H1 (cell line): ENCODE data around the gene TLE3. TPM values are rescaled to one million over a fixed set of nuclear protein-coding genes. Genes with fewer than 3 reads are reported as not detected.

Experiments
- CTCF ChIA-PET: fragments of 300-600 bp; sonication (Branson Sonifier 250); formaldehyde crosslinking; loops from one replicate; lab custom pipeline; 2021; ENCODE audit not compliant: partially characterized antibody; lab: Charles Lee
- POLR2A ChIA-PET: fragments of 300-600 bp; sonication (Branson Sonifier 250); formaldehyde crosslinking; loops from one replicate; lab custom pipeline; 2021; ENCODE audit warnings: inconsistent platforms; ENCODE audit not compliant: partially characterized antibody; lab: Charles Lee
- DNase-seq, 2 experiments: peaks; one replicate each; pipeline versions ENCODE4 v3.0.0 to v3.0.0-alpha.2; 2010 to 2022; ENCODE audit warnings: low spot score in 2 of 2, low read depth in 1 of 2, mixed read lengths in 1 of 2
- FAIRE-seq: peaks from 2 replicates; lab custom pipeline; 2011; peaks lifted over from hg19 to GRCh38; lab: Jason Lieb, UNC
- H2AFZ ChIP-seq: 2 replicates; pipeline ENCODE4 v1.8.1; 2012; ENCODE audit warnings: low read length, inconsistent platforms
- H2AK5ac ChIP-seq: 2 replicates; pipeline ENCODE4 v1.6.1; 2013; ENCODE audit warnings: low read depth, low read length
- H2BK120ac ChIP-seq: replicated peaks from 2 replicates; pipeline ENCODE3; 2013; ENCODE audit warnings: low read depth, low read length, inconsistent platforms
- H2BK12ac ChIP-seq: 2 replicates; pipeline ENCODE4 v1.6.1; 2013; ENCODE audit warnings: low read depth, low read length
- H2BK15ac ChIP-seq: 2 replicates; pipeline ENCODE4 v1.6.1; 2013; ENCODE audit warnings: low read length
- H2BK20ac ChIP-seq: 2 replicates; pipeline ENCODE4 v1.6.1; 2013; ENCODE audit warnings: low read length
- H2BK5ac ChIP-seq: 2 replicates; pipeline ENCODE4 v1.6.1; 2013; ENCODE audit warnings: low read depth, low read length
- H3K14ac ChIP-seq: 2 replicates; pipeline ENCODE4 v1.6.1; 2013; ENCODE audit warnings: inconsistent platforms; ENCODE audit not compliant: insufficient read length
- H3K18ac ChIP-seq: 2 replicates; pipeline ENCODE4 v1.6.1; 2013; ENCODE audit warnings: low read length; ENCODE audit errors: extremely low read depth
- H3K23ac ChIP-seq: 2 replicates; pipeline ENCODE4 v1.6.1; 2013; ENCODE audit warnings: inconsistent platforms; ENCODE audit not compliant: insufficient read length
- H3K23me2 ChIP-seq: 2 replicates; pipeline ENCODE4 v1.6.1; 2013; ENCODE audit warnings: low read depth, low read length
- H3K27ac ChIP-seq: 2 replicates; pipeline ENCODE4 v1.6.1; 2011; ENCODE audit warnings: low read depth, low read length, inconsistent platforms
- H3K27me3 ChIP-seq, 4 experiments: replicated peaks in 1 of 4; 1 replicate in 1 of 4; 2 replicates in 3 of 4; pipeline versions ENCODE4 v1.6.1 to v1.8.1; 2011 to 2013; ENCODE audit warnings: low read length in 3 of 4, mild to moderate bottlenecking in 3 of 4, inconsistent platforms in 2 of 4, mixed read lengths in 2 of 4, moderate library complexity in 1 of 4; ENCODE audit not compliant: control insufficient read depth in 3 of 4, insufficient read depth in 3 of 4; ENCODE audit errors: extremely low read depth in 1 of 4
- H3K36me3 ChIP-seq, 4 experiments: 2 replicates each; pipeline versions ENCODE4 v1.6.1 to v1.8.1; 2011 to 2013; ENCODE audit warnings: mild to moderate bottlenecking in 4 of 4, low read length in 3 of 4, moderate library complexity in 2 of 4, control low read depth in 1 of 4, inconsistent platforms in 1 of 4; ENCODE audit not compliant: insufficient read depth in 4 of 4, control insufficient read depth in 2 of 4
- H3K4ac ChIP-seq: replicated peaks from 2 replicates; pipeline ENCODE3; 2013; ENCODE audit warnings: low read length, low read depth, mixed read lengths, inconsistent platforms; ENCODE audit not compliant: insufficient read length
- H3K4me1 ChIP-seq, 4 experiments: replicated peaks in 1 of 4; 1 replicate in 1 of 4; 2 replicates in 3 of 4; pipeline versions ENCODE4 v1.6.1 to v1.8.1; 2011 to 2013; ENCODE audit warnings: low read length in 3 of 4, inconsistent platforms in 2 of 4, mixed read lengths in 1 of 4; ENCODE audit not compliant: insufficient read depth in 4 of 4, control insufficient read depth in 3 of 4
- H3K4me2 ChIP-seq, 2 experiments: 2 replicates each; pipeline versions ENCODE4 v1.6.1 to v1.8.1; 2011 to 2013; ENCODE audit warnings: low read depth in 2 of 2, low read length in 2 of 2, control low read depth in 1 of 2, inconsistent platforms in 1 of 2, mild to moderate bottlenecking in 1 of 2; ENCODE audit not compliant: insufficient read depth in 1 of 2
- H3K4me3 ChIP-seq, 4 experiments: fragments of 200-600, 300-600 bp in 1 of 4; sonication (generic), shearing (Covaris generic), sonication (Bioruptor Twin) in 1 of 4; 2 replicates each; pipeline versions ENCODE4 v1.5.1 to v1.8.1; 2011 to 2016; ENCODE audit warnings: low read length in 4 of 4, low read depth in 3 of 4, control low read depth in 2 of 4, inconsistent platforms in 2 of 4, mild to moderate bottlenecking in 2 of 4, mixed read lengths in 1 of 4, moderate library complexity in 1 of 4; ENCODE audit not compliant: insufficient read depth in 2 of 4; ENCODE audit errors: extremely low read depth in 1 of 4
- H3K56ac ChIP-seq: replicated peaks from 2 replicates; pipeline ENCODE3; 2013; ENCODE audit warnings: low read depth, mild to moderate bottlenecking, mixed read lengths, low read length, inconsistent platforms; ENCODE audit not compliant: insufficient read length
- H3K79me1 ChIP-seq: 2 replicates; pipeline ENCODE4 v1.6.1; 2013; ENCODE audit warnings: low read depth, low read length, control low read depth
- H3K79me2 ChIP-seq, 2 experiments: 2 replicates each; pipeline versions ENCODE4 v1.6.1 to v1.8.1; 2012 to 2013; ENCODE audit warnings: low read length in 2 of 2, mild to moderate bottlenecking in 2 of 2, inconsistent platforms in 1 of 2; ENCODE audit not compliant: insufficient read depth in 2 of 2, control insufficient read depth in 1 of 2
- H3K9ac ChIP-seq, 4 experiments: replicated peaks in 1 of 4; 1 replicate in 1 of 4; 2 replicates in 3 of 4; pipeline versions ENCODE4 v1.6.1 to v1.8.1; 2011 to 2013; ENCODE audit warnings: low read depth in 3 of 4, low read length in 3 of 4, control low read depth in 2 of 4, mild to moderate bottlenecking in 2 of 4, moderate library complexity in 2 of 4, inconsistent platforms in 1 of 4; ENCODE audit errors: extremely low read depth in 1 of 4
- H3K9me3 ChIP-seq, 2 experiments: 2 replicates each; pipeline versions ENCODE4 v1.6.1 to v1.8.1; 2012 to 2013; ENCODE audit warnings: mild to moderate bottlenecking in 2 of 2, moderate library complexity in 2 of 2, control low read depth in 1 of 2, inconsistent platforms in 1 of 2, low read depth in 1 of 2, low read length in 1 of 2, mixed read lengths in 1 of 2; ENCODE audit not compliant: insufficient read depth in 2 of 2
- H4K20me1 ChIP-seq, 2 experiments: replicated peaks in 1 of 2; 2 replicates each; pipeline versions ENCODE3 to v1.8.1; 2011 to 2013; ENCODE audit warnings: inconsistent platforms in 2 of 2, low read length in 2 of 2, mild to moderate bottlenecking in 1 of 2; ENCODE audit not compliant: insufficient read depth in 2 of 2, control insufficient read depth in 1 of 2
- H4K5ac ChIP-seq: 2 replicates; pipeline ENCODE4 v1.6.1; 2013; ENCODE audit warnings: low read length, low read depth, mixed read lengths, inconsistent platforms; ENCODE audit not compliant: insufficient read length
- H4K8ac ChIP-seq: 2 replicates; pipeline ENCODE4 v1.8.0; 2013; ENCODE audit warnings: mild to moderate bottlenecking, moderate library complexity, low read length, inconsistent platforms; ENCODE audit not compliant: insufficient read depth; ENCODE audit errors: extremely low read depth
- H4K91ac ChIP-seq: replicated peaks from 2 replicates; pipeline ENCODE3; 2013; ENCODE audit warnings: low read length, mixed read lengths, inconsistent platforms; ENCODE audit not compliant: insufficient read length
- CHD1 ChIP-seq: IDR thresholded peaks from 2 replicates; pipeline ENCODE4 v1.6.1; 2012; ENCODE audit warnings: low read depth, low read length, improper control_type of control experiment
- CREB1 ChIP-seq: IDR thresholded peaks from 2 replicates; pipeline ENCODE4 v1.6.1; 2012; ENCODE audit warnings: inconsistent platforms
- KDM5A ChIP-seq: fragments of 200-600 bp; IDR thresholded peaks from 2 replicates; pipeline ENCODE4 v1.7.1; 2012; ENCODE audit warnings: mild to moderate bottlenecking, low read length, inconsistent platforms, mixed read lengths
- POU5F1 ChIP-seq: IDR thresholded peaks from 2 replicates; pipeline ENCODE4 v1.6.1; 2011; ENCODE audit warnings: low read depth, mild to moderate bottlenecking, low read length, moderate library complexity
- SP2 ChIP-seq: IDR thresholded peaks from 2 replicates; pipeline ENCODE4 v1.6.1; 2012; ENCODE audit warnings: mild to moderate bottlenecking, low read length, inconsistent platforms
- TCF12 ChIP-seq: IDR thresholded peaks from 2 replicates; pipeline ENCODE4 v1.6.1; 2011; ENCODE audit warnings: low read depth, mild to moderate bottlenecking, low read length
- WGBS, 2 experiments: shearing (Covaris generic) in 1 of 2; methylation state at CpG; one replicate each; pipeline versions ENCODE4 v1.1.6 to v1.1.7; 2013 to 2015; ENCODE audit warnings: low lambda C conversion rate in 2 of 2, mixed read lengths in 2 of 2, inconsistent platforms in 1 of 2, low coverage in 1 of 2, missing lambda C conversion rate in 1 of 2; ENCODE audit not compliant: insufficient replicate concordance in 2 of 2, insufficient coverage in 1 of 2, insufficient read length in 1 of 2; ENCODE audit errors: extremely low coverage in 1 of 2, missing lambda C conversion rate in 1 of 2; 5-methylcytosine and 5-hydroxymethylcytosine counted together
- polyA plus RNA-seq, 7 experiments: library from polyadenylated mRNA; depleted of rRNA in 3 of 7; stranded (reverse) in 5 of 7; unstranded in 2 of 7; fragments of >200 nt in 5 of 7; fragments of 200-250 nt in 2 of 7; gene quantifications; 1 replicate in 5 of 7; 2 replicates in 1 of 7; 4 replicates in 1 of 7; pipeline versions ENCODE4 v1.2.1 to v1.2.3, GENCODE V29; 2011 to 2013; ENCODE audit warnings: missing spikeins in 2 of 7, mixed read lengths in 2 of 7
- total RNA-seq: library from RNA; stranded (reverse); fragmentation: NEBNext Ultra II Directional; extraction: Animal tissue kit (Norgen Biotek cat#: 25700); gene quantifications from 2 replicates; pipeline ENCODE4 v1.2.1, GENCODE V29; 2021

Gene TLE3
- total and polyA plus RNA-seq, 2 of the 8 experiments (the other 6 are each of a cell fraction or from before 2014, with no cell fraction given): 25.1 to 61.2 TPM

GRCh38 chr15:70018646-70019600 lies 78.8 kb downstream of the TLE3 start:
- Histone ChIP-seq H2BK120ac (no peak overlapping the region), H3K79me2 (no peaks in the 10 kb centered on the region), H2BK15ac (no peak overlapping the region), H3K23ac (no peak overlapping the region), H3K27me3 (peaks cover 0 to 2% (median 0%) of the 10 kb centered on the region in 4 experiments; a peak in 2 of 7 replicates), H3K27ac (no peak overlapping the region), H3K79me1 (no peaks in the 10 kb centered on the region), H3K14ac (no peak overlapping the region), H3K4me3 (no peak overlapping the region), H3K23me2 (no peaks in the 10 kb centered on the region; the same call in 1 of the 2 replicates), H3K56ac (no peak overlapping the region), H2AK5ac (no peak overlapping the region), H2AFZ (no peak overlapping the region), H4K20me1 (no peaks in the 10 kb centered on the region), H3K4ac (no peak overlapping the region), H4K8ac (no peak overlapping the region; the same call in 1 of the 2 replicates), H3K4me2 (no peak overlapping the region), H4K91ac (no peak overlapping the region), H3K18ac (no peak overlapping the region), H3K9me3 (peaks cover 0 to 5% of the 10 kb centered on the region in 2 experiments; a peak in 1 of 4 replicates), H2BK12ac (no peak overlapping the region), H3K4me1 (peaks cover 0 to 22% (median 16%) of the 10 kb centered on the region in 4 experiments; a peak in 6 of 7 replicates), H2BK20ac (no peak overlapping the region), H4K5ac (no peak overlapping the region), H3K9ac (no peak overlapping the region), H3K36me3 (no peaks in the 10 kb centered on the region), H2BK5ac (no peak overlapping the region)
- CTCF ChIA-PET: interaction anchor here (1.2 kb wide), 1 partner anchor 10 kb away, joined by 3 read pairs; no protein-coding TSS in a partner anchor
- TF ChIP-seq POU5F1 (no peak), SP2 (no peak), CREB1 (no peak), KDM5A (no peak), TCF12 (no peak), CHD1 (no peak)
- DNase-seq: no peak
- FAIRE-seq: no peak
- POLR2A ChIA-PET: interaction anchor here (1.1 kb wide), 1 partner anchor 79 kb away, joined by 3 read pairs; the partner anchor contains the start of gene TLE3
- WGBS, 2 experiments: 91% methylated on average over 9 of the region's 9 CpGs; no CpG with 5 or more reads in 1 of the 2 experiments
